ENCODE results near the gene CCL2. TPM values are rescaled to one million over a fixed set of nuclear protein-coding genes. Genes with fewer than 3 reads are reported as not detected.

Gene CCL2
- total and polyA plus RNA-seq, 2 donors from 2014 or later: 49.9 to 53.5 TPM

DNA sequence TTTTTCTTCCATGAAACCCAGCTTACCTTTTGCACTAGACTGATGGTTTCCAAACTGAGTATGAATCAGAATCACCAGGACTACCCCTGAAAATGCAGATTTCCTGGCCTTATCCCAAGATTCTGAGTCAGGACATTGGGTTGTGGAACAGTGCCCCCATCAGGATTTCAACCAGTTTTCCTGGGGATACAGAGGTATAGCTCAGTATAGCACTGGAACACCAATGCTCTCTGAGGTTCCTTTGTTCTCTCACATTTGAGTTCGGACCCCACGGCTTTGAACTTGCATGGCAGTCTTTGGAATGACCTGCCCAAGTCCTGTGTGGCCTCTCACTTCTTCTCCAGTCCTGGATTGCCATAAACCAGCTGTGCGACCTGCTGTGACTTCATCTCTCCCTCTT, 51.4 kb downstream of the CCL2 start:
- no peaks in the 10 kb centered on the region for H3K9me3 ChIP-seq (ENCODE audit: control insufficient read depth in 2 of 3, insufficient read depth in 1 of 3, low read length in 3 of 3)
- no peak overlapping the region for H3K27ac ChIP-seq (ENCODE audit: low read depth in 2 of 2, low read length in 2 of 2)
- H3K27me3 ChIP-seq (ENCODE audit: control insufficient read depth, insufficient read depth, low read length): no peaks in the 10 kb centered on the region
- H3K9ac ChIP-seq (ENCODE audit: low read length in 3 of 3): no peak overlapping the region
- FAIRE-seq (no peak), DNase-seq (no peak)
- H3K4me3 ChIP-seq (ENCODE audit: low read length in 3 of 3): no peak overlapping the region
- peak; percentile 25 for TF ChIP-seq CTCF (IDR thresholded peaks at IDR 0.05; ENCODE audit: borderline replicate concordance, extremely low read depth, insufficient read depth)
- H3K4me1 ChIP-seq (ENCODE audit: control insufficient read depth in 2 of 3, insufficient read depth in 2 of 3, low read depth in 1 of 3, low read length in 3 of 3): peaks cover 0 to 10% (median 0%) of the 10 kb centered on the region in 3 donors
- intact Hi-C loops (cut with DNase I): no loop called here
- no peaks in the 10 kb centered on the region for H3K36me3 ChIP-seq (ENCODE audit: control insufficient read depth in 2 of 3, insufficient read depth in 3 of 3, low read length in 3 of 3)

Other genes with a start within 250 kb of the CCL2 start
- not detected for gene CCL7, start 14.9 kb downstream of the CCL2 start, total RNA-seq
- gene CCL7, start 14.9 kb downstream of the CCL2 start, polyA plus RNA-seq (ENCODE audit: insufficient read depth, low read depth, low replicate concordance): not detected
- gene CCL11, start 30.5 kb downstream of the CCL2 start, total RNA-seq: not detected
- gene CCL11, start 30.5 kb downstream of the CCL2 start, polyA plus RNA-seq (ENCODE audit: insufficient read depth, low read depth, low replicate concordance): 1.0 TPM
- gene CCL8, start 64.2 kb downstream of the CCL2 start, total RNA-seq: not detected
- not detected for gene CCL8, start 64.2 kb downstream of the CCL2 start, polyA plus RNA-seq (ENCODE audit: insufficient read depth, low read depth, low replicate concordance)
- gene CCL13, start 101.2 kb downstream of the CCL2 start, total RNA-seq: 1.1 TPM
- not detected for gene CCL13, start 101.2 kb downstream of the CCL2 start, polyA plus RNA-seq (ENCODE audit: insufficient read depth, low read depth, low replicate concordance)
- gene CCL1, start 107.9 kb downstream of the CCL2 start, total RNA-seq: not detected
- gene CCL1, start 107.9 kb downstream of the CCL2 start, polyA plus RNA-seq (ENCODE audit: insufficient read depth, low read depth, low replicate concordance): not detected